HG03469 (cell line): Measurements from ENCODE around the gene LDLRAD3.

Experiments used
- ATAC-seq: cut with Tn5 transposase; IDR thresholded peaks from one replicate; pipeline ENCODE4 v1.9.1; 2021; ENCODE audit warnings: mild to moderate bottlenecking, moderate library complexity, moderate number of reproducible peaks; ENCODE audit not compliant: unreplicated experiment

The LDLRAD3 gene

GRCh38 chr11:35927104-35927503 is 16.8 kb upstream of the LDLRAD3 start:
- no peak for ATAC-seq

- ATAC-seq = no peak
Observed at GRCh38 chr11:35927682-35928081, 16.2 kb upstream of the LDLRAD3 start.

- no peak for ATAC-seq
Observed at GRCh38 chr11:35928688-35929395, 15.0 kb upstream of the LDLRAD3 start.

GRCh38 chr11:35930466-35930865 is 13.4 kb upstream of the LDLRAD3 start:
- no peak for ATAC-seq

GRCh38 chr11:35932121-35932520 is 11.7 kb upstream of the LDLRAD3 start:
- ATAC-seq = no peak

- no peak for ATAC-seq
Observed at GRCh38 chr11:35932681-35933319, 11.1 kb upstream of the LDLRAD3 start.

GRCh38 chr11:35933320-35933871 is 10.5 kb upstream of the LDLRAD3 start:
- ATAC-seq = no peak

GRCh38 chr11:35934271-35934670 is 9.6 kb upstream of the LDLRAD3 start:
- no peak for ATAC-seq

- ATAC-seq = no peak
Observed at GRCh38 chr11:35934981-35935380, 8.9 kb upstream of the LDLRAD3 start.

- no peak for ATAC-seq
Observed at GRCh38 chr11:35935390-35935789, 8.5 kb upstream of the LDLRAD3 start.

- no peak for ATAC-seq
Observed at GRCh38 chr11:35937111-35937510, 6.8 kb upstream of the LDLRAD3 start.

GRCh38 chr11:35937700-35938099 is 6.2 kb upstream of the LDLRAD3 start:
- ATAC-seq = no peak

- ATAC-seq = no peak
Observed at GRCh38 chr11:35938231-35938630, 5.6 kb upstream of the LDLRAD3 start.

GRCh38 chr11:35943309-35943708 is 553 bp upstream of the LDLRAD3 start:
- ATAC-seq = no peak

GRCh38 chr11:35944503-35945136 is 758 bp downstream of the LDLRAD3 start:
- ATAC-seq = no peak

- no peak for ATAC-seq
Observed at GRCh38 chr11:35945137-35945518, 1.3 kb downstream of the LDLRAD3 start.

GRCh38 chr11:35946766-35947165 is 2.9 kb downstream of the LDLRAD3 start:
- ATAC-seq = no peak

- ATAC-seq = no peak
Observed at GRCh38 chr11:35947437-35947836, 3.6 kb downstream of the LDLRAD3 start.

GRCh38 chr11:35949242-35949641 is 5.4 kb downstream of the LDLRAD3 start:
- no peak for ATAC-seq

- ATAC-seq = no peak
Observed at GRCh38 chr11:35950082-35950481, 6.2 kb downstream of the LDLRAD3 start.

GRCh38 chr11:35951680-35952079 is 7.8 kb downstream of the LDLRAD3 start:
- no peak for ATAC-seq
